PC-3 (cell line): Measurements from ENCODE around the gene TUBA4B. TPM values are rescaled to one million over a fixed set of nuclear protein-coding genes. Genes with fewer than 3 reads are reported as not detected.

Source experiments
- ATAC-seq: fragments of 200-7000 bp; cut with Tn5 transposase; 2 replicates; pipeline ENCODE4 v1.9.1; 2020; ENCODE audit warnings: mild to moderate bottlenecking, moderate library complexity
- BruUV-seq: library from RNA; stranded (reverse); fragments of 400-500 nt; replicated peaks from 2 replicates; lab custom pipeline; 2021; lab: Mats Ljungman, UMichigan
- CTCF ChIA-PET: fragments of 300-600 bp; sonication (Branson Sonifier 250); formaldehyde crosslinking; loops from one replicate; lab custom pipeline; 2022; ENCODE audit warnings: antibody characterized with exemption; lab: Charles Lee
- POLR2A ChIA-PET: fragments of 300-600 bp; sonication (Branson Sonifier 250); formaldehyde crosslinking; loops from one replicate; lab custom pipeline; 2022; ENCODE audit warnings: antibody characterized with exemption; ENCODE audit not compliant: unreplicated experiment; lab: Charles Lee
- DNase-seq: peaks from one replicate; pipeline ENCODE4 v3.0.0-alpha.2; 2015
- H2AFZ ChIP-seq: fragments of 300-600 bp; sonication (generic); 2 replicates; pipeline ENCODE4 v1.6.0; 2016; ENCODE audit warnings: antibody characterized with exemption, low read length
- H3F3A ChIP-seq: fragments of 300-600 bp; sonication (generic); one replicate; pipeline ENCODE4 v1.6.0; 2017; ENCODE audit warnings: antibody characterized with exemption, low read length, control low read depth, mild to moderate bottlenecking; ENCODE audit not compliant: unreplicated experiment
- H3K27ac ChIP-seq: fragments of 300-600 bp; sonication (generic); 2 replicates; pipeline ENCODE4 v1.5.1; 2016; ENCODE audit warnings: mild to moderate bottlenecking, low read length
- H3K27me3 ChIP-seq: fragments of 300-600 bp; sonication (generic); 2 replicates; pipeline ENCODE4 v1.6.1; 2016; ENCODE audit warnings: low read length, mixed read lengths
- H3K36me3 ChIP-seq: fragments of 300-600 bp; sonication (generic); 2 replicates; pipeline ENCODE4 v1.6.1; 2016; ENCODE audit warnings: low read depth, mixed run types, low read length, mixed read lengths
- H3K4me1 ChIP-seq: fragments of 300-600 bp; sonication (generic); 2 replicates; pipeline ENCODE4 v1.5.1; 2016; ENCODE audit warnings: low read length; ENCODE audit not compliant: insufficient read depth
- H3K4me2 ChIP-seq: fragments of 300-600 bp; sonication (generic); 2 replicates; pipeline ENCODE4 v1.6.0; 2016; ENCODE audit warnings: low read length
- H3K4me3 ChIP-seq: fragments of 300-600 bp; sonication (generic); 2 replicates; pipeline ENCODE4 v1.5.1; 2016; ENCODE audit warnings: mild to moderate bottlenecking, low read length, mixed read lengths
- H3K79me2 ChIP-seq: fragments of 300-600 bp; sonication (generic); 2 replicates; pipeline ENCODE4 v1.6.1; 2017; ENCODE audit warnings: low read length, mixed read lengths
- H3K9ac ChIP-seq: fragments of 300-600 bp; sonication (generic); 2 replicates; pipeline ENCODE4 v1.6.0; 2016; ENCODE audit warnings: mild to moderate bottlenecking, low read length
- H3K9me2 ChIP-seq: fragments of 300-600 bp; sonication (generic); replicated peaks from 2 replicates; pipeline ENCODE4 v1.6.1; 2016; ENCODE audit warnings: mixed run types, low read length, mixed read lengths
- H3K9me3 ChIP-seq: fragments of 300-600 bp; sonication (generic); 2 replicates; pipeline ENCODE4 v1.6.1; 2016; ENCODE audit warnings: low read length, mixed read lengths
- H4K20me1 ChIP-seq: fragments of 300-600 bp; sonication (generic); 2 replicates; pipeline ENCODE4 v1.6.1; 2016; ENCODE audit warnings: low read length, mixed read lengths
- CTCF ChIP-seq: fragments of 300-600 bp; sonication (generic); conservative IDR thresholded peaks from 2 replicates; pipeline ENCODE4 v1.5.1; 2017; ENCODE audit warnings: antibody characterized with exemption, low read depth, mild to moderate bottlenecking, low read length
- EZH2 ChIP-seq: fragments of 300-600 bp; sonication (generic); IDR thresholded peaks from one replicate; pipeline ENCODE4 v1.6.1; 2017; ENCODE audit warnings: antibody characterized with exemption, mild to moderate bottlenecking, low read length; ENCODE audit not compliant: unreplicated experiment
- EZH2phosphoT487 ChIP-seq: fragments of 300-600 bp; sonication (generic); IDR thresholded peaks from 2 replicates; pipeline ENCODE4 v1.6.1; 2018; ENCODE audit warnings: mild to moderate bottlenecking, antibody characterized with exemption, low read length, borderline replicate concordance
- intact Hi-C: fragments of 100-400 bp; cut with micrococcal nuclease; formaldehyde crosslinking; loops from 2 replicates; pipeline ENCODE4 v1.9.0; 2023
- total RNA-seq: library from RNA; depleted of rRNA; stranded (reverse); fragments of >200 nt; gene quantifications from 2 replicates; pipeline ENCODE4 v1.2.3, GENCODE V29; 2014

TUBA4B gene
- total RNA-seq, 1 experiment from 2014 or later = not detected

DNA sequence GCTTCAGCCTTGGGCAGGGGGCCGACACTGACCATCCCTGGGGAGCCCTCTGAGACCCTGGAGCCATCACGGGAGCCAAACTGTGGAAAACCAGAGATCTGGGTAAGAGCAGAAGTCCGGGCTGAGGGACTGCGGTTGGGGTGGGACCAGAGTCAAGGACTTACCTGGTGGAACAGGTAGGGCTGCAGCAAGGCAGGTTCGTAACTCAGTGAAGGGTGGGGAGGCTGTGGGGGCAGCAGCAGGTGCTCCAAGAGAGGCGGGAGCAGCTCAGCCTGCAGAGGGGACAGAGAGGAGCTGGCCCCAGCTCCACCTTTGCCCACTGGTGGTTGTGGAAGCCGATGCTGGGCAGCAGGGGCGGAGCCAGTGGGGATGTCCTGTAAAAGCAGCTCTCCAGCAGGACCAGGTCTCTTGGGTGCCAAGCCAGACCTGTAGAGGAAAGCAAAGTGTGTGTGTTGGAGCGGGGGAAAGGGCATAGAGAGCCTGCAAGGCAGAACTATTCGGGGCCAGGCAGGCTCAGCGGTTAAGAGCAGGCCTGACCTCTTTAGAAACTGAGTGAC lies 49.4 kb downstream of the TUBA4B start:
- no peaks in the 10 kb centered on the region for H4K20me1 ChIP-seq
- H3K79me2 ChIP-seq = no peaks in the 10 kb centered on the region
- H3K27ac ChIP-seq = no peak overlapping the region
- H3K4me3 ChIP-seq = no peak overlapping the region
- H3F3A ChIP-seq = no peaks in the 10 kb centered on the region
- H3K27me3 ChIP-seq = peaks cover 46% of the 10 kb centered on the region
- H2AFZ ChIP-seq = no peak overlapping the region
- H3K9ac ChIP-seq = no peak overlapping the region
- no peak for ATAC-seq
- ChIA-PET POLR2A (no interaction called here), CTCF (no interaction called here)
- H3K36me3 ChIP-seq = no peaks in the 10 kb centered on the region
- H3K4me1 ChIP-seq = peaks cover 5% of the 10 kb centered on the region; the same call in 1 of the 2 replicates
- no TSS peak for BruUV-seq
- no peaks in the 10 kb centered on the region for H3K9me3 ChIP-seq
- H3K4me2 ChIP-seq = no peak overlapping the region
- no peak for DNase-seq
- H3K9me2 ChIP-seq = no peaks in the 10 kb centered on the region
- no peak for TF ChIP-seq EZH2phosphoT487
- TF ChIP-seq EZH2 = no peak
- TF ChIP-seq CTCF = no peak
- intact Hi-C loops = no loop called here

- H3K9ac ChIP-seq = no peak overlapping the region
- no peaks in the 10 kb centered on the region for H4K20me1 ChIP-seq
- no peaks in the 10 kb centered on the region for H3F3A ChIP-seq
- no peak overlapping the region for H3K4me3 ChIP-seq
- peaks cover 13% of the 10 kb centered on the region for H3K4me1 ChIP-seq
- no peaks in the 10 kb centered on the region for H3K36me3 ChIP-seq
- H3K9me3 ChIP-seq = no peaks in the 10 kb centered on the region
- CTCF ChIA-PET = no interaction called here
- POLR2A ChIA-PET = no interaction called here
- no peaks in the 10 kb centered on the region for H3K9me2 ChIP-seq
- no peak overlapping the region for H3K4me2 ChIP-seq
- H3K79me2 ChIP-seq = no peaks in the 10 kb centered on the region
- no TSS peak for BruUV-seq
- no peak overlapping the region for H3K27ac ChIP-seq
- H3K27me3 ChIP-seq = peaks cover 46% of the 10 kb centered on the region
- TF ChIP-seq CTCF = no peak
- H2AFZ ChIP-seq = no peak overlapping the region
- intact Hi-C loops = no loop called here
- no peak for DNase-seq
- no peak for ATAC-seq
Observed at GRCh38 chr2:219304223-219304622, 51.2 kb downstream of the TUBA4B start.

DNA sequence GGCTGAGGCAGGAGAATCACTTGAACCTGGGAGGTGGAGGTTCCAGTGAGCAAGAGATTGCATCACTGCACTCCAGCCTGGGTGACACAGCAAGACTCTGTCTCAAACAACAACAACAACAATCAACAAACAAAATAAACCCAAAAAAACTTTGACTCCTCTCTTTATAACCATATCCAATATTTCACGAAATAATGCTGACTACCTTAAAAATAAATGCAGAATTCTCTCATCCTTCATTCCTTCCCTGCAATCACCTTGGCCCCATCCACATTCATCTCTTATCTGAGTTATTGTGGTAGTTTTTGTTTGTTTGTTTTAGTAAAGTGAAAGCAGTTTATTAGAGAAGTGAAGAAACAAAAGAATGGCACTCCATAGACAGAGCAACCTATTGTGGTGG lies 53.0 kb downstream of the TUBA4B start:
- no peaks in the 10 kb centered on the region for H3K9me3 ChIP-seq
- no peaks in the 10 kb centered on the region for H4K20me1 ChIP-seq
- no peaks in the 10 kb centered on the region for H3K9me2 ChIP-seq
- TF ChIP-seq CTCF = no peak
- TF ChIP-seq EZH2 = no peak
- TF ChIP-seq EZH2phosphoT487 = no peak
- H2AFZ ChIP-seq = no peak overlapping the region
- DNase-seq (no peak), ATAC-seq (no peak)
- H3K4me1 ChIP-seq = peaks cover 13% of the 10 kb centered on the region
- intact Hi-C loops = no loop called here
- ChIA-PET POLR2A (no interaction called here), CTCF (no interaction called here)
- no peaks in the 10 kb centered on the region for H3K79me2 ChIP-seq
- H3K27me3 ChIP-seq = peaks cover 39% of the 10 kb centered on the region
- H3K9ac ChIP-seq = no peak overlapping the region
- H3K4me3 ChIP-seq = no peak overlapping the region
- BruUV-seq = no TSS peak
- no peaks in the 10 kb centered on the region for H3K36me3 ChIP-seq
- no peaks in the 10 kb centered on the region for H3F3A ChIP-seq
- no peak overlapping the region for H3K4me2 ChIP-seq
- no peak overlapping the region for H3K27ac ChIP-seq
